ENCODE measurements around the gene WHRN. TPM values are rescaled to one million over a fixed set of nuclear protein-coding genes. Genes with fewer than 3 reads are reported as not detected.

WHRN gene
- total and polyA plus RNA-seq, 2 experiments from 2014 or later: 8.3 to 8.9 TPM

DNA sequence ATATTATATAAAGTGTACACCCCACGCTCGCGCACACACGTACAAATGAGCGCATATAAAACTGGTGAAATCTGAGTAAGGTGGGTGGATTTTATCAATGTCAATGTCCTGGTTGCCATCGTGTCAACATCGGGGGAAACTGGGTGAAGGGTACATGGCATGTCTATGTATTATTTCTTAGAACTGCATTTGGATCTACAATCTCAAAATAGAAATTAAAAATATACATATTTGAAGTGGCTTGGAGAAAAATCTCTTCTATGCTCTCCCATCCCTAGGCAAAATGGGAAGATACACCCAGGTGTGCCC is 763 bp upstream of the WHRN start:
- no peaks in the 10 kb centered on the region for H3K36me3 Mint-ChIP-seq (ENCODE audit: low read depth)
- H3K4me1 ChIP-seq (ENCODE audit: insufficient read depth): peaks cover 56% of the 10 kb centered on the region
- peaks cover 29% of the 10 kb centered on the region for H3K27me3 ChIP-seq (ENCODE audit: insufficient read depth)
- peak overlapping the region; percentile 93 for H2AFZ ChIP-seq
- no peaks in the 10 kb centered on the region for H3F3A ChIP-seq (replicated peaks; ENCODE audit: low read depth)
- H3K79me2 ChIP-seq (replicated peaks; ENCODE audit: insufficient read depth): no peaks in the 10 kb centered on the region
- peaks cover 18% of the 10 kb centered on the region for H3K27me3 Mint-ChIP-seq (ENCODE audit: insufficient read depth, low read depth, poor library complexity)
- no peak for ATAC-seq
- H3K4me3 ChIP-seq: peak overlapping the region; percentile 61
- DNase-seq (ENCODE audit: low spot score): no peak
- no peak overlapping the region for H3K27ac ChIP-seq (ENCODE audit: low read depth)
- TF ChIP-seq STAT1 (IDR thresholded peaks at IDR 0.05; ENCODE audit: unreplicated experiment) (no peak), ZNF114 (CRISPR knock-in tag; IDR thresholded peaks at IDR 0.05) (no peak), NANOG (IDR thresholded peaks at IDR 0.05; ENCODE audit: borderline replicate concordance) (no peak), EZH2phosphoT487 (IDR thresholded peaks at IDR 0.05; ENCODE audit: unreplicated experiment) (no peak), JUNB (IDR thresholded peaks at IDR 0.05; ENCODE audit: unreplicated experiment) (no peak), CREB1 (CRISPR knock-in tag; IDR thresholded peaks at IDR 0.05; ENCODE audit: low read depth) (no peak), EZH2 (IDR thresholded peaks at IDR 0.05; ENCODE audit: low read depth, unreplicated experiment) (no peak), POLR2AphosphoS5 (IDR thresholded peaks at IDR 0.05; ENCODE audit: low read depth) (no peak), ZNF331 (CRISPR knock-in tag; IDR thresholded peaks at IDR 0.05; ENCODE audit: low read depth) (no peak)
- TF ChIP-seq, protein P1, sequence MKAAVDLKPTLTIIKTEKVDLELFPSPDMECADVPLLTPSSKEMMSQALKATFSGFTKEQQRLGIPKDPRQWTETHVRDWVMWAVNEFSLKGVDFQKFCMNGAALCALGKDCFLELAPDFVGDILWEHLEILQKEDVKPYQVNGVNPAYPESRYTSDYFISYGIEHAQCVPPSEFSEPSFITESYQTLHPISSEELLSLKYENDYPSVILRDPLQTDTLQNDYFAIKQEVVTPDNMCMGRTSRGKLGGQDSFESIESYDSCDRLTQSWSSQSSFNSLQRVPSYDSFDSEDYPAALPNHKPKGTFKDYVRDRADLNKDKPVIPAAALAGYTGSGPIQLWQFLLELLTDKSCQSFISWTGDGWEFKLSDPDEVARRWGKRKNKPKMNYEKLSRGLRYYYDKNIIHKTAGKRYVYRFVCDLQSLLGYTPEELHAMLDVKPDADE (IDR thresholded peaks at IDR 0.05): no peak
- TF ChIP-seq, protein P2, sequence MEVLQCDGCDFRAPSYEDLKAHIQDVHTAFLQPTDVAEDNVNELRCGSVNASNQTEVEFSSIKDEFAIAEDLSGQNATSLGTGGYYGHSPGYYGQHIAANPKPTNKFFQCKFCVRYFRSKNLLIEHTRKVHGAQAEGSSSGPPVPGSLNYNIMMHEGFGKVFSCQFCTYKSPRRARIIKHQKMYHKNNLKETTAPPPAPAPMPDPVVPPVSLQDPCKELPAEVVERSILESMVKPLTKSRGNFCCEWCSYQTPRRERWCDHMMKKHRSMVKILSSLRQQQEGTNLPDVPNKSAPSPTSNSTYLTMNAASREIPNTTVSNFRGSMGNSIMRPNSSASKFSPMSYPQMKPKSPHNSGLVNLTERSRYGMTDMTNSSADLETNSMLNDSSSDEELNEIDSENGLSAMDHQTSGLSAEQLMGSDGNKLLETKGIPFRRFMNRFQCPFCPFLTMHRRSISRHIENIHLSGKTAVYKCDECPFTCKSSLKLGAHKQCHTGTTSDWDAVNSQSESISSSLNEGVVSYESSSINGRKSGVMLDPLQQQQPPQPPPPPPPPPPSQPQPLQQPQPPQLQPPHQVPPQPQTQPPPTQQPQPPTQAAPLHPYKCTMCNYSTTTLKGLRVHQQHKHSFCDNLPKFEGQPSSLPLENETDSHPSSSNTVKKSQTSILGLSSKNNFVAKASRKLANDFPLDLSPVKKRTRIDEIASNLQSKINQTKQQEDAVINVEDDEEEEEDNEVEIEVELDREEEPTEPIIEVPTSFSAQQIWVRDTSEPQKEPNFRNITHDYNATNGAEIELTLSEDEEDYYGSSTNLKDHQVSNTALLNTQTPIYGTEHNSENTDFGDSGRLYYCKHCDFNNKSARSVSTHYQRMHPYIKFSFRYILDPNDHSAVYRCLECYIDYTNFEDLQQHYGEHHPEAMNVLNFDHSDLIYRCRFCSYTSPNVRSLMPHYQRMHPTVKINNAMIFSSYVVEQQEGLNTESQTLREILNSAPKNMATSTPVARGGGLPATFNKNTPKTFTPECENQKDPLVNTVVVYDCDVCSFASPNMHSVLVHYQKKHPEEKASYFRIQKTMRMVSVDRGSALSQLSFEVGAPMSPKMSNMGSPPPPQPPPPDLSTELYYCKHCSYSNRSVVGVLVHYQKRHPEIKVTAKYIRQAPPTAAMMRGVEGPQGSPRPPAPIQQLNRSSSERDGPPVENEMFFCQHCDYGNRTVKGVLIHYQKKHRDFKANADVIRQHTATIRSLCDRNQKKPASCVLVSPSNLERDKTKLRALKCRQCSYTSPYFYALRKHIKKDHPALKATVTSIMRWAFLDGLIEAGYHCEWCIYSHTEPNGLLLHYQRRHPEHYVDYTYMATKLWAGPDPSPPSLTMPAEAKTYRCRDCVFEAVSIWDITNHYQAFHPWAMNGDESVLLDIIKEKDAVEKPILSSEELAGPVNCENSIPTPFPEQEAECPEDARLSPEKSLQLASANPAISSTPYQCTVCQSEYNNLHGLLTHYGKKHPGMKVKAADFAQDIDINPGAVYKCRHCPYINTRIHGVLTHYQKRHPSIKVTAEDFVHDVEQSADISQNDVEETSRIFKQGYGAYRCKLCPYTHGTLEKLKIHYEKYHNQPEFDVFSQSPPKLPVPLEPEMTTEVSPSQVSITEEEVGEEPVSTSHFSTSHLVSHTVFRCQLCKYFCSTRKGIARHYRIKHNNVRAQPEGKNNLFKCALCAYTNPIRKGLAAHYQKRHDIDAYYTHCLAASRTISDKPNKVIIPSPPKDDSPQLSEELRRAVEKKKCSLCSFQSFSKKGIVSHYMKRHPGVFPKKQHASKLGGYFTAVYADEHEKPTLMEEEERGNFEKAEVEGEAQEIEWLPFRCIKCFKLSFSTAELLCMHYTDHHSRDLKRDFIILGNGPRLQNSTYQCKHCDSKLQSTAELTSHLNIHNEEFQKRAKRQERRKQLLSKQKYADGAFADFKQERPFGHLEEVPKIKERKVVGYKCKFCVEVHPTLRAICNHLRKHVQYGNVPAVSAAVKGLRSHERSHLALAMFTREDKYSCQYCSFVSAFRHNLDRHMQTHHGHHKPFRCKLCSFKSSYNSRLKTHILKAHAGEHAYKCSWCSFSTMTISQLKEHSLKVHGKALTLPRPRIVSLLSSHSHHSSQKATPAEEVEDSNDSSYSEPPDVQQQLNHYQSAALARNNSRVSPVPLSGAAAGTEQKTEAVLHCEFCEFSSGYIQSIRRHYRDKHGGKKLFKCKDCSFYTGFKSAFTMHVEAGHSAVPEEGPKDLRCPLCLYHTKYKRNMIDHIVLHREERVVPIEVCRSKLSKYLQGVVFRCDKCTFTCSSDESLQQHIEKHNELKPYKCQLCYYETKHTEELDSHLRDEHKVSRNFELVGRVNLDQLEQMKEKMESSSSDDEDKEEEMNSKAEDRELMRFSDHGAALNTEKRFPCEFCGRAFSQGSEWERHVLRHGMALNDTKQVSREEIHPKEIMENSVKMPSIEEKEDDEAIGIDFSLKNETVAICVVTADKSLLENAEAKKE (CRISPR knock-in tag; IDR thresholded peaks at IDR 0.05): no peak
- TF ChIP-seq, protein P3, sequence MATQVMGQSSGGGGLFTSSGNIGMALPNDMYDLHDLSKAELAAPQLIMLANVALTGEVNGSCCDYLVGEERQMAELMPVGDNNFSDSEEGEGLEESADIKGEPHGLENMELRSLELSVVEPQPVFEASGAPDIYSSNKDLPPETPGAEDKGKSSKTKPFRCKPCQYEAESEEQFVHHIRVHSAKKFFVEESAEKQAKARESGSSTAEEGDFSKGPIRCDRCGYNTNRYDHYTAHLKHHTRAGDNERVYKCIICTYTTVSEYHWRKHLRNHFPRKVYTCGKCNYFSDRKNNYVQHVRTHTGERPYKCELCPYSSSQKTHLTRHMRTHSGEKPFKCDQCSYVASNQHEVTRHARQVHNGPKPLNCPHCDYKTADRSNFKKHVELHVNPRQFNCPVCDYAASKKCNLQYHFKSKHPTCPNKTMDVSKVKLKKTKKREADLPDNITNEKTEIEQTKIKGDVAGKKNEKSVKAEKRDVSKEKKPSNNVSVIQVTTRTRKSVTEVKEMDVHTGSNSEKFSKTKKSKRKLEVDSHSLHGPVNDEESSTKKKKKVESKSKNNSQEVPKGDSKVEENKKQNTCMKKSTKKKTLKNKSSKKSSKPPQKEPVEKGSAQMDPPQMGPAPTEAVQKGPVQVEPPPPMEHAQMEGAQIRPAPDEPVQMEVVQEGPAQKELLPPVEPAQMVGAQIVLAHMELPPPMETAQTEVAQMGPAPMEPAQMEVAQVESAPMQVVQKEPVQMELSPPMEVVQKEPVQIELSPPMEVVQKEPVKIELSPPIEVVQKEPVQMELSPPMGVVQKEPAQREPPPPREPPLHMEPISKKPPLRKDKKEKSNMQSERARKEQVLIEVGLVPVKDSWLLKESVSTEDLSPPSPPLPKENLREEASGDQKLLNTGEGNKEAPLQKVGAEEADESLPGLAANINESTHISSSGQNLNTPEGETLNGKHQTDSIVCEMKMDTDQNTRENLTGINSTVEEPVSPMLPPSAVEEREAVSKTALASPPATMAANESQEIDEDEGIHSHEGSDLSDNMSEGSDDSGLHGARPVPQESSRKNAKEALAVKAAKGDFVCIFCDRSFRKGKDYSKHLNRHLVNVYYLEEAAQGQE (IDR thresholded peaks at IDR 0.05; ENCODE audit: unreplicated experiment): no peak
- TF ChIP-seq, protein P4, sequence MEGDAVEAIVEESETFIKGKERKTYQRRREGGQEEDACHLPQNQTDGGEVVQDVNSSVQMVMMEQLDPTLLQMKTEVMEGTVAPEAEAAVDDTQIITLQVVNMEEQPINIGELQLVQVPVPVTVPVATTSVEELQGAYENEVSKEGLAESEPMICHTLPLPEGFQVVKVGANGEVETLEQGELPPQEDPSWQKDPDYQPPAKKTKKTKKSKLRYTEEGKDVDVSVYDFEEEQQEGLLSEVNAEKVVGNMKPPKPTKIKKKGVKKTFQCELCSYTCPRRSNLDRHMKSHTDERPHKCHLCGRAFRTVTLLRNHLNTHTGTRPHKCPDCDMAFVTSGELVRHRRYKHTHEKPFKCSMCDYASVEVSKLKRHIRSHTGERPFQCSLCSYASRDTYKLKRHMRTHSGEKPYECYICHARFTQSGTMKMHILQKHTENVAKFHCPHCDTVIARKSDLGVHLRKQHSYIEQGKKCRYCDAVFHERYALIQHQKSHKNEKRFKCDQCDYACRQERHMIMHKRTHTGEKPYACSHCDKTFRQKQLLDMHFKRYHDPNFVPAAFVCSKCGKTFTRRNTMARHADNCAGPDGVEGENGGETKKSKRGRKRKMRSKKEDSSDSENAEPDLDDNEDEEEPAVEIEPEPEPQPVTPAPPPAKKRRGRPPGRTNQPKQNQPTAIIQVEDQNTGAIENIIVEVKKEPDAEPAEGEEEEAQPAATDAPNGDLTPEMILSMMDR (conservative IDR thresholded peaks at IDR 0.05; ENCODE audit: low read depth in 2 of 2): no peak
- H3K9me3 Mint-ChIP-seq: no peaks in the 10 kb centered on the region; the same call in 2 of the 3 replicates
- H3K27ac Mint-ChIP-seq: no peak overlapping the region
- H3K36me3 ChIP-seq (ENCODE audit: insufficient read depth): no peaks in the 10 kb centered on the region
- H4K20me1 ChIP-seq (replicated peaks; ENCODE audit: insufficient read depth): no peaks in the 10 kb centered on the region; the same call in 1 of the 2 replicates
- no peaks in the 10 kb centered on the region for H3K9me2 ChIP-seq (ENCODE audit: insufficient read depth)
- peak overlapping the region; percentile 84 for H3K4me2 ChIP-seq
- H3K4me3 Mint-ChIP-seq: peak overlapping the region; percentile 86
- peaks cover 48% of the 10 kb centered on the region for H3K4me1 Mint-ChIP-seq

All from GM23338 (cell line).